ENCODE results near the gene GUK1. TPM values are rescaled to one million over a fixed set of nuclear protein-coding genes. Genes with fewer than 3 reads are reported as not detected.
A peak's percentile ranks its signal among the peaks of the same experiment; 100 is the strongest.

GUK1 gene
- total RNA-seq, 2 experiments from 2014 or later, result 154 to 197 TPM

GRCh38 chr1:228131766-228132165, 8.3 kb upstream of the GUK1 start:
- TF ChIP-seq CTCF (conservative IDR thresholded peaks at IDR 0.05; ENCODE audit: low read length) (no peak), EZH2phosphoT487 (IDR thresholded peaks at IDR 0.05; ENCODE audit: borderline replicate concordance, low read depth, low read length) (no peak)
- H4K20me1 ChIP-seq (ENCODE audit: insufficient read depth, low read length), result no peaks in the 10 kb centered on the region
- no peaks in the 10 kb centered on the region for H3K9me3 ChIP-seq (ENCODE audit: low read length)
- no peak overlapping the region for H3K4me3 ChIP-seq (ENCODE audit: low read depth, low read length, poor library complexity, severe bottlenecking)
- H3K4me1 ChIP-seq (ENCODE audit: insufficient read depth, low read length, poor library complexity, severe bottlenecking), result peaks cover 12% of the 10 kb centered on the region
- no peak overlapping the region for H3K4me2 ChIP-seq (ENCODE audit: low read length)
- H3K27ac ChIP-seq (ENCODE audit: low read depth, low read length, poor library complexity, severe bottlenecking), result no peak overlapping the region
- H3K79me2 ChIP-seq (ENCODE audit: insufficient read depth, low read depth, low read length), result no peaks in the 10 kb centered on the region
- CTCF ChIA-PET (ENCODE audit: unreplicated experiment), result interaction anchor here (2.1 kb wide), 1 partner anchor 35 kb away, joined by 8 read pairs; no protein-coding TSS in a partner anchor
- POLR2A ChIA-PET, result interaction anchor here (1.1 to 2.3 kb wide), 2 partner anchors 22 to 35 kb away, joined by 3 to 7 read pairs; partner anchors contain the start of gene MRPL55
- no peak for DNase-seq (ENCODE audit: low spot score)
- no peaks in the 10 kb centered on the region for H3K36me3 ChIP-seq (ENCODE audit: insufficient read depth, low read length)
- H3K9me2 ChIP-seq (ENCODE audit: insufficient read depth, low read length), result no peaks in the 10 kb centered on the region
- BruUV-seq (replicated peaks), result no TSS peak
- H2AFZ ChIP-seq (ENCODE audit: low read length), result no peak overlapping the region
- intact Hi-C loops (cut with micrococcal nuclease; ENCODE audit: unreplicated experiment), result loop anchor here (1.0 to 10.0 kb wide), 5 partner anchors 35 to 384 kb away; partner anchors contain the start of gene TRIM11

GRCh38 chr1:228134591-228134990, 5.5 kb upstream of the GUK1 start:
- ChIA-PET POLR2A (interaction anchor here (0.6 to 1.5 kb wide), 3 partner anchors 9 to 105 kb away, joined by 3 to 5 read pairs (median 4); no protein-coding TSS in a partner anchor), CTCF (ENCODE audit: unreplicated experiment) (no interaction called here)
- Histone ChIP-seq H4K20me1 (ENCODE audit: insufficient read depth, low read length) (no peaks in the 10 kb centered on the region), H3K79me2 (ENCODE audit: insufficient read depth, low read depth, low read length) (no peaks in the 10 kb centered on the region), H3K4me3 (ENCODE audit: low read depth, low read length, poor library complexity, severe bottlenecking) (no peak overlapping the region), H3K27ac (ENCODE audit: low read depth, low read length, poor library complexity, severe bottlenecking) (no peak overlapping the region), H3K9me2 (ENCODE audit: insufficient read depth, low read length) (no peaks in the 10 kb centered on the region), H3K4me2 (ENCODE audit: low read length) (no peak overlapping the region), H3K9me3 (ENCODE audit: low read length) (no peaks in the 10 kb centered on the region), H3K4me1 (ENCODE audit: insufficient read depth, low read length, poor library complexity, severe bottlenecking) (peaks cover 40% of the 10 kb centered on the region), H2AFZ (ENCODE audit: low read length) (no peak overlapping the region), H3K36me3 (ENCODE audit: insufficient read depth, low read length) (no peaks in the 10 kb centered on the region)
- DNase-seq (ENCODE audit: low spot score), result no peak
- TF ChIP-seq EZH2phosphoT487 (IDR thresholded peaks at IDR 0.05; ENCODE audit: borderline replicate concordance, low read depth, low read length) (no peak), CTCF (conservative IDR thresholded peaks at IDR 0.05; ENCODE audit: low read length) (no peak)
- no TSS peak for BruUV-seq (replicated peaks)
- intact Hi-C loops (cut with micrococcal nuclease; ENCODE audit: unreplicated experiment), result loop anchor here (10.0 kb wide), 2 partner anchors 140 to 270 kb away; partner anchors contain the start of gene TRIM11

- intact Hi-C loops (cut with micrococcal nuclease; ENCODE audit: unreplicated experiment), result loop anchor here (10.0 kb wide), 2 partner anchors 138 to 268 kb away; partner anchors contain the start of gene TRIM11
- POLR2A ChIA-PET, result interaction anchor here (0.8 to 2.3 kb wide), 4 partner anchors 15 to 328 kb away, joined by 3 to 19 read pairs (median 4); partner anchors contain the start of gene IBA57
These were observed 3.2 kb upstream of the GUK1 start for GRCh38 chr1:228136901-228137300.

More at GRCh38 chr1:228136901-228137300, 3.2 kb upstream of the GUK1 start:
- H3K27ac ChIP-seq (ENCODE audit: low read depth, low read length, poor library complexity, severe bottlenecking), result peak overlapping the region; percentile 79
- no peaks in the 10 kb centered on the region for H3K9me2 ChIP-seq (ENCODE audit: insufficient read depth, low read length)
- no peak for TF ChIP-seq CTCF (conservative IDR thresholded peaks at IDR 0.05; ENCODE audit: low read length)
- no peak for TF ChIP-seq EZH2phosphoT487 (IDR thresholded peaks at IDR 0.05; ENCODE audit: borderline replicate concordance, low read depth, low read length)
- peak; percentile 45 for DNase-seq (ENCODE audit: low spot score)
- H3K4me2 ChIP-seq (ENCODE audit: low read length), result peak overlapping the region; percentile 52
- H3K79me2 ChIP-seq (ENCODE audit: insufficient read depth, low read depth, low read length), result peaks cover 17% of the 10 kb centered on the region
- peaks cover 47% of the 10 kb centered on the region for H3K4me1 ChIP-seq (ENCODE audit: insufficient read depth, low read length, poor library complexity, severe bottlenecking)
- peak overlapping the region; percentile 84; the same call in 1 of the 2 replicates for H2AFZ ChIP-seq (ENCODE audit: low read length)
- CTCF ChIA-PET (ENCODE audit: unreplicated experiment), result no interaction called here
- no TSS peak for BruUV-seq (replicated peaks)
- peaks cover 5% of the 10 kb centered on the region; the same call in 1 of the 2 replicates for H3K36me3 ChIP-seq (ENCODE audit: insufficient read depth, low read length)
- H4K20me1 ChIP-seq (ENCODE audit: insufficient read depth, low read length), result no peaks in the 10 kb centered on the region
- no peak overlapping the region for H3K4me3 ChIP-seq (ENCODE audit: low read depth, low read length, poor library complexity, severe bottlenecking)
- no peaks in the 10 kb centered on the region for H3K9me3 ChIP-seq (ENCODE audit: low read length)
